ENCODE results near the gene SCFD1.

GRCh38 chr14:30680036-30680435 is 57.9 kb downstream of the SCFD1 start:
- TF ChIP-seq CTCF (IDR thresholded peaks at IDR 0.05), result no peak
- TF ChIP-seq POLR2A (IDR thresholded peaks at IDR 0.05), result no peak
